HEK293 (cell line): ENCODE results near the gene KBTBD12.

ENCODE experiments used
- CTCF ChIA-PET: fragments of 350-600 bp; formaldehyde crosslinking; extraction: SDS; loops from one replicate; lab custom pipeline; 2021; ENCODE audit warnings: antibody characterized with exemption; lab: Yijun Ruan, JAX
- POLR2A ChIA-PET: fragments of 300-600 bp; formaldehyde crosslinking; extraction: SDS; loops from one replicate; lab custom pipeline; 2020; ENCODE audit warnings: antibody characterized with exemption, inconsistent platforms; lab: Yijun Ruan, JAX
- H3K27ac ChIP-seq: fragments of 200-500 bp; sonication (Bioruptor generic); 2 replicates; pipeline ENCODE4 v1.5.1; 2014; ENCODE audit warnings: low read depth, low read length, control low read depth, inconsistent platforms; ENCODE audit errors: extremely low read depth
- H3K36me3 ChIP-seq, 2 experiments: fragments of 200-500 bp in 1 of 2; sonication (Bioruptor generic) in 1 of 2; 1 replicate in 1 of 2; 2 replicates in 1 of 2; pipeline ENCODE4 v1.5.1; 2014 to 2017; ENCODE audit warnings: inconsistent platforms in 2 of 2, low read length in 2 of 2; ENCODE audit not compliant: control insufficient read depth in 2 of 2, insufficient read depth in 1 of 2
- H3K4me1 ChIP-seq: fragments of 200-500 bp; sonication (Bioruptor generic); 2 replicates; pipeline ENCODE4 v1.5.1; 2014; ENCODE audit warnings: mild to moderate bottlenecking, low read length, inconsistent platforms; ENCODE audit not compliant: control insufficient read depth, insufficient read depth
- H3K4me3 ChIP-seq: 2 replicates; pipeline ENCODE4 v1.5.1; 2011; ENCODE audit warnings: low read depth, mild to moderate bottlenecking, control low read depth, low read length, moderate library complexity
- H3K9me3 ChIP-seq: fragments of 200-500 bp; sonication (Bioruptor generic); 2 replicates; pipeline ENCODE4 v1.5.1; 2014; ENCODE audit warnings: low read depth, low read length, inconsistent platforms; ENCODE audit not compliant: control insufficient read depth, insufficient read depth
- REPIN1 ChIP-seq: fragments of 450-650 bp; formaldehyde crosslinking; IDR thresholded peaks from 2 replicates; pipeline ENCODE4 v1.5.1; 2017; ENCODE audit warnings: missing biosample characterization, missing genetic modification characterization, low read depth
- SALL2 ChIP-seq: fragments of 450-650 bp; formaldehyde crosslinking; IDR thresholded peaks from 2 replicates; pipeline ENCODE4 v1.5.0; 2017; ENCODE audit warnings: missing biosample characterization, mild to moderate bottlenecking, missing genetic modification characterization, borderline replicate concordance
- SP3 ChIP-seq: fragments of 450-650 bp; formaldehyde crosslinking; IDR thresholded peaks from 2 replicates; pipeline ENCODE4 v1.5.1; 2016; ENCODE audit warnings: missing biosample characterization, missing genetic modification characterization
- TSHZ1 ChIP-seq: fragments of 450-650 bp; formaldehyde crosslinking; IDR thresholded peaks from 2 replicates; pipeline ENCODE4 v1.5.1; 2016; ENCODE audit warnings: missing biosample characterization, missing genetic modification characterization, borderline replicate concordance
- YY1 ChIP-seq: fragments of 450-650 bp; formaldehyde crosslinking; IDR thresholded peaks from 2 replicates; pipeline ENCODE4 v1.5.1; 2018; ENCODE audit warnings: missing biosample characterization, missing genetic modification characterization
- ZNF121 ChIP-seq: fragments of 450-650 bp; formaldehyde crosslinking; IDR thresholded peaks from 2 replicates; pipeline ENCODE4 v1.5.1; 2016; ENCODE audit warnings: missing biosample characterization, missing genetic modification characterization
- ZNF140 ChIP-seq: fragments of 450-650 bp; formaldehyde crosslinking; IDR thresholded peaks from 2 replicates; pipeline ENCODE4 v1.5.1; 2016; ENCODE audit warnings: missing biosample characterization, missing genetic modification characterization
- ZNF221 ChIP-seq: fragments of 450-650 bp; formaldehyde crosslinking; IDR thresholded peaks from 2 replicates; pipeline ENCODE4 v1.5.1; 2017; ENCODE audit warnings: missing biosample characterization, missing genetic modification characterization, borderline replicate concordance
- ZNF248 ChIP-seq: fragments of 450-650 bp; formaldehyde crosslinking; IDR thresholded peaks from 2 replicates; pipeline ENCODE4 v1.5.1; 2017; ENCODE audit warnings: missing biosample characterization, missing genetic modification characterization
- ZNF302 ChIP-seq: fragments of 450-650 bp; formaldehyde crosslinking; IDR thresholded peaks from 2 replicates; pipeline ENCODE4 v1.5.1; 2016; ENCODE audit warnings: missing biosample characterization, missing genetic modification characterization, low read depth
- ZNF350 ChIP-seq: fragments of 450-650 bp; formaldehyde crosslinking; IDR thresholded peaks from 2 replicates; pipeline ENCODE4 v1.5.0; 2017; ENCODE audit warnings: missing biosample characterization, mild to moderate bottlenecking, missing genetic modification characterization
- ZNF529 ChIP-seq: fragments of 450-650 bp; formaldehyde crosslinking; IDR thresholded peaks from 2 replicates; pipeline ENCODE4 v1.5.1; 2017; ENCODE audit warnings: missing genetic modification characterization, missing biosample characterization; ENCODE audit not compliant: insufficient replicate concordance
- ZNF555 ChIP-seq: fragments of 450-650 bp; formaldehyde crosslinking; conservative IDR thresholded peaks from 2 replicates; pipeline ENCODE4 v1.5.1; 2017; ENCODE audit warnings: missing biosample characterization, mild to moderate bottlenecking, missing genetic modification characterization, inconsistent platforms
- ZNF677 ChIP-seq: fragments of 450-650 bp; IDR thresholded peaks from 2 replicates; pipeline ENCODE4 v1.5.0; 2018; ENCODE audit warnings: missing biosample characterization, mild to moderate bottlenecking, missing genetic modification characterization, moderate library complexity
- ZNF785 ChIP-seq: fragments of 450-650 bp; formaldehyde crosslinking; IDR thresholded peaks from 2 replicates; pipeline ENCODE4 v1.5.1; 2016; ENCODE audit warnings: missing biosample characterization, missing genetic modification characterization
- ZNF791 ChIP-seq: fragments of 450-650 bp; formaldehyde crosslinking; IDR thresholded peaks from 2 replicates; pipeline ENCODE4 v1.5.1; 2016; ENCODE audit warnings: missing biosample characterization, missing genetic modification characterization
- TF ChIP-seq, protein P1 (sequence below): fragments of 450-650 bp; formaldehyde crosslinking; IDR thresholded peaks from 2 replicates; pipeline ENCODE4 v1.5.1; 2017; ENCODE audit warnings: missing biosample characterization, mild to moderate bottlenecking, missing genetic modification characterization, moderate library complexity
- TF ChIP-seq, protein P2 (sequence below): fragments of 450-650 bp; formaldehyde crosslinking; IDR thresholded peaks from 2 replicates; pipeline ENCODE4 v1.5.1; 2017; ENCODE audit warnings: missing biosample characterization, missing genetic modification characterization

The KBTBD12 gene

DNA sequence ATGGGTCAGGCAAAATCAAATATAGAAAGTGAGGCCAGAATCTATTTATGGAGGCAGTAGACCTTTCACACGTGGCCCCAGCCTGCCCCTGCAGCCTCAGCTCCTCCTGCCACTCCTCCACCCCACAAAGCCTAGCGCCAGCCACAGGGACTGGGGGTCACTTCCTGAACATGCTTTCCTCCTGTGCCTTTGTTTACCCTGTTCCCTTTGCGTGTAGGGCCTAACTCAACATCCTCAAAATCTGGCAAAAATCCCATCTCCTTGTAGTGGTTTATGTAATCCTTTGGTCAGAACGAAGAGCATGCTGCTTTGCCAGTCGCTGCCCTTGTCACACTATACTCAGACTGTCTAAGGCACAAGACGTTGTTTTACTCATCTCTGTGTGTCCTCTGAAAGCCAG lies 39.6 kb downstream of the KBTBD12 start:
- no peak overlapping the region for H3K4me3 ChIP-seq
- H3K36me3 ChIP-seq: no peaks in the 10 kb centered on the region
- TF ChIP-seq ZNF140 (tag by site-specific recombination) (no peak), ZNF302 (no peak), ZNF248 (tag by site-specific recombination) (no peak), TSHZ1 (no peak), SP3 (tag by site-specific recombination) (no peak), ZNF785 (tag by site-specific recombination) (no peak), ZNF121 (tag by site-specific recombination) (no peak), ZNF221 (tag by site-specific recombination) (no peak), SALL2 (tag by site-specific recombination) (no peak)
- TF ChIP-seq, protein P1, sequence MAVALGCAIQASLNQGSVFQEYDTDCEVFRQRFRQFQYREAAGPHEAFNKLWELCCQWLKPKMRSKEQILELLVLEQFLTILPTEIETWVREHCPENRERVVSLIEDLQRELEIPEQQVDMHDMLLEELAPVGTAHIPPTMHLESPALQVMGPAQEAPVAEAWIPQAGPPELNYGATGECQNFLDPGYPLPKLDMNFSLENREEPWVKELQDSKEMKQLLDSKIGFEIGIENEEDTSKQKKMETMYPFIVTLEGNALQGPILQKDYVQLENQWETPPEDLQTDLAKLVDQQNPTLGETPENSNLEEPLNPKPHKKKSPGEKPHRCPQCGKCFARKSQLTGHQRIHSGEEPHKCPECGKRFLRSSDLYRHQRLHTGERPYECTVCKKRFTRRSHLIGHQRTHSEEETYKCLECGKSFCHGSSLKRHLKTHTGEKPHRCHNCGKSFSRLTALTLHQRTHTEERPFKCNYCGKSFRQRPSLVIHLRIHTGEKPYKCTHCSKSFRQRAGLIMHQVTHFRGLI (tag by site-specific recombination): no peak
- TF ChIP-seq, all 188 proteins: peak for 0
- Histone ChIP-seq H3K4me1 (no peaks in the 10 kb centered on the region; the same call in 1 of the 2 replicates), H3K9me3 (no peaks in the 10 kb centered on the region), H3K27ac (no peak overlapping the region)
- POLR2A ChIA-PET: no interaction called here
- CTCF ChIA-PET: interaction anchor here (0.6 kb wide), 1 partner anchor 284 kb away, joined by 3 read pairs; no protein-coding TSS in a partner anchor

GRCh38 chr3:127955728-127956127 lies 40.7 kb downstream of the KBTBD12 start:
- H3K27ac ChIP-seq: no peak overlapping the region
- POLR2A ChIA-PET: no interaction called here
- H3K4me3 ChIP-seq: no peak overlapping the region
- H3K9me3 ChIP-seq: no peaks in the 10 kb centered on the region
- CTCF ChIA-PET: interaction anchor here (0.6 to 0.9 kb wide), 2 partner anchors 13 to 205 kb away, joined by 3 read pairs; no protein-coding TSS in a partner anchor
- TF ChIP-seq ZNF791: no peak
- TF ChIP-seq, protein P2, sequence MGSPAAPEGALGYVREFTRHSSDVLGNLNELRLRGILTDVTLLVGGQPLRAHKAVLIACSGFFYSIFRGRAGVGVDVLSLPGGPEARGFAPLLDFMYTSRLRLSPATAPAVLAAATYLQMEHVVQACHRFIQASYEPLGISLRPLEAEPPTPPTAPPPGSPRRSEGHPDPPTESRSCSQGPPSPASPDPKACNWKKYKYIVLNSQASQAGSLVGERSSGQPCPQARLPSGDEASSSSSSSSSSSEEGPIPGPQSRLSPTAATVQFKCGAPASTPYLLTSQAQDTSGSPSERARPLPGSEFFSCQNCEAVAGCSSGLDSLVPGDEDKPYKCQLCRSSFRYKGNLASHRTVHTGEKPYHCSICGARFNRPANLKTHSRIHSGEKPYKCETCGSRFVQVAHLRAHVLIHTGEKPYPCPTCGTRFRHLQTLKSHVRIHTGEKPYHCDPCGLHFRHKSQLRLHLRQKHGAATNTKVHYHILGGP (tag by site-specific recombination): no peak
- no peak for TF ChIP-seq REPIN1 (tag by site-specific recombination)
- TF ChIP-seq ZNF350: no peak
- TF ChIP-seq ZNF677: no peak
- TF ChIP-seq YY1 (tag by site-specific recombination): no peak
- no peak for TF ChIP-seq ZNF529 (tag by site-specific recombination)
- TF ChIP-seq ZNF555 (tag by site-specific recombination): no peak
- H3K36me3 ChIP-seq: no peaks in the 10 kb centered on the region
- H3K4me1 ChIP-seq: no peaks in the 10 kb centered on the region; the same call in 1 of the 2 replicates
